ENCODE measurements around the gene DLEC1. TPM values are rescaled to one million over a fixed set of nuclear protein-coding genes. Genes with fewer than 3 reads are reported as not detected.

DLEC1 gene
- total RNA-seq, 1 donor from 2014 or later = not detected

GRCh38 chr3:38121832-38122461 lies 82.9 kb downstream of the DLEC1 start:
- TF ChIP-seq, protein P1, sequence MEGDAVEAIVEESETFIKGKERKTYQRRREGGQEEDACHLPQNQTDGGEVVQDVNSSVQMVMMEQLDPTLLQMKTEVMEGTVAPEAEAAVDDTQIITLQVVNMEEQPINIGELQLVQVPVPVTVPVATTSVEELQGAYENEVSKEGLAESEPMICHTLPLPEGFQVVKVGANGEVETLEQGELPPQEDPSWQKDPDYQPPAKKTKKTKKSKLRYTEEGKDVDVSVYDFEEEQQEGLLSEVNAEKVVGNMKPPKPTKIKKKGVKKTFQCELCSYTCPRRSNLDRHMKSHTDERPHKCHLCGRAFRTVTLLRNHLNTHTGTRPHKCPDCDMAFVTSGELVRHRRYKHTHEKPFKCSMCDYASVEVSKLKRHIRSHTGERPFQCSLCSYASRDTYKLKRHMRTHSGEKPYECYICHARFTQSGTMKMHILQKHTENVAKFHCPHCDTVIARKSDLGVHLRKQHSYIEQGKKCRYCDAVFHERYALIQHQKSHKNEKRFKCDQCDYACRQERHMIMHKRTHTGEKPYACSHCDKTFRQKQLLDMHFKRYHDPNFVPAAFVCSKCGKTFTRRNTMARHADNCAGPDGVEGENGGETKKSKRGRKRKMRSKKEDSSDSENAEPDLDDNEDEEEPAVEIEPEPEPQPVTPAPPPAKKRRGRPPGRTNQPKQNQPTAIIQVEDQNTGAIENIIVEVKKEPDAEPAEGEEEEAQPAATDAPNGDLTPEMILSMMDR (conservative IDR thresholded peaks at IDR 0.05; ENCODE audit: low read depth, low read length) = no peak
- H3K4me3 ChIP-seq (ENCODE audit: low read depth, low read length) = no peak overlapping the region
- DNase-seq (ENCODE audit: low read depth) = no peak

- no peak overlapping the region for H3K4me3 ChIP-seq (ENCODE audit: low read depth, low read length)
- DNase-seq (ENCODE audit: low read depth) = no peak
- TF ChIP-seq, protein P1 (conservative IDR thresholded peaks at IDR 0.05; ENCODE audit: low read depth, low read length) = no peak
Observed at GRCh38 chr3:38122712-38123290, 83.8 kb downstream of the DLEC1 start.

GRCh38 chr3:38124324-38125122 lies 85.5 kb downstream of the DLEC1 start:
- TF ChIP-seq, protein P1 (conservative IDR thresholded peaks at IDR 0.05; ENCODE audit: low read depth, low read length) = no peak
- H3K4me3 ChIP-seq (ENCODE audit: low read depth, low read length) = no peak overlapping the region
- DNase-seq (ENCODE audit: low read depth) = no peak

DNA sequence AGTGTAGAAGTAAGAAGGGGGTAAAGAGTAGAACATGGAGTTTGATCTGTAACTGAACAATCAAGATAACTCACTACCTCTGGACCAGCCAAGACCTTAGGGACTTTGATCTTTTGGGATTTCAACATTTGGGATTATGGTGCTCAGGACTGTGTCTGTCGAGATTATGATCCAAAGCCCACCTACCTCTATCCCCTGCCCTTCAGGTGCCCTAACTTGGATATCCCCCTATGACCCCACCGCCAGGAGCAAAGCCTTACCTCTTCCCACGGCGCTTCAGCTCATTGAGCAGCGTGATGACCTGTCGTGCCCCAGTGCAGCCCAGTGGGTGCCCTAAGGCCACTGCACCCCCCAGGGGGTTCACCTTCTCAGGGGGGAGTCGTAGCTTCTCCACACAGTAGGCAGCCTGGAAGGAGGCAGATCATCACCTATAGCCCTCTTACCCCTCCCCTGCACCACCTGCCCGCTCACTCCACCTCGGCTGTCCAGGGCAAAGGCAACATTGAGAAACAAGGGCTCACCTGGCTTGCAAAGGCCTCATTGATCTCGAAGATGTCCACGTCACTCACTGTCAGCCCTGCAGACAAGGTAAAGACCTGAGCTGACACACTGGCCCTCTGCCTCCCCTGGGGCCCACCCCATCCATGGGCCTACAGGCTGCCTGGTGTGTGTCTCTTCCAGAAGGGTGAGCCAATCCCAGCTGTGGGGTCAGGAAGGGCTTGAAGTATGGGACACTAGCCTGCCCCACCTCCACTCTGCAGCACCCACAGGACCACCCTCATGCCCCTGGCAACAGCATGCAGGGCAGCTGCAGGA lies 86.5 kb downstream of the DLEC1 start:
- TF ChIP-seq, protein P1 (conservative IDR thresholded peaks at IDR 0.05; ENCODE audit: low read depth, low read length) = no peak
- no peak overlapping the region for H3K4me3 ChIP-seq (ENCODE audit: low read depth, low read length)
- DNase-seq (ENCODE audit: low read depth) = no peak

DNA sequence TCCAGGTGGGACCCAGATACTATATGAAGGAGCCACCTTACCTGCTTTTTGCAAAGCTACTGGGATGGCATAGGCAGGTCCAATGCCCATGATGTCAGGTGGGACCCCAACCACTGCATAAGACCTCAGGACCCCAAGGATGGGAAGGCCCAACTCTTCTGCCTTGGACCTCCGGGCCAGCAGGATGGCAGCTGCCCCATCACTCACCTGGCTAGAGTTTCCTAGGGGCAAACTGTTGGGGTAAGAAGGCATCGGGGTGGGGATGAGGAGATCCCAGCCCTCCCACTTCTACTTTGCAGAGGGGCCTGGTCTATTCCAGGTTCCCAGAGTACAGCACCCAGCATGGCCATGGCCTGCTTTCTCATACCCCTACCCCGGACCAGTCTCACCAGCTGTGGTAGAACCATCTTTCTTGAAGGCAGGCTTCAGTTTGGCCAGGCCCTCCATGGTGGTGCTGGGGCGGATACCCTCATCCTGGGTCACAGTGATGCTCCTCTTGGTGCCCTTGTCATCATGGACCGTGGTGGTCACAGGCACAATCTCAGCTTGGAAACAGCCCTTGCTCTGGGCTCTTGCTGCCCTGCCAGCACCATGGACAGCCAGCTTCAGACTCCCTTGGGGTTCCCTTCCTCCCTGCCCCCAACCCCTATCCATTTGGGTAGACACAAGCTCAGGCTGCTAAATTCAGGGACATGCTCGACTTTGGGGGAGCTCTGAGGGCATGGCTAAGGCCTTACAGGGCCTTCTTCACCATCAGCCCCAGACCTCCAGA lies 87.3 kb downstream of the DLEC1 start:
- TF ChIP-seq, protein P1 (conservative IDR thresholded peaks at IDR 0.05; ENCODE audit: low read depth, low read length) = no peak
- no peak overlapping the region for H3K4me3 ChIP-seq (ENCODE audit: low read depth, low read length)
- DNase-seq (ENCODE audit: low read depth) = no peak
